ENCODE data around the gene TANGO6. TPM values are rescaled to one million over a fixed set of nuclear protein-coding genes. Genes with fewer than 3 reads are reported as not detected.

Gene TANGO6
- total and polyA plus RNA-seq, 10 of the 15 experiments (the other 5 are each of a cell fraction or from before 2014, with no cell fraction given) = 1.1 to 20.6 (median 11.0) TPM

- ATAC-seq (no peak), FAIRE-seq (no peak), DNase-seq (ENCODE audit: low read depth, low spot score) (no peak)
- intact Hi-C loops (cut with micrococcal nuclease; ENCODE audit: unreplicated experiment) = no loop called here
- no peak overlapping the region for H3K4me3 ChIP-seq
- ChIA-PET SMC1A (ENCODE audit: uncharacterized antibody, unreplicated experiment) (interaction anchor here (0.9 to 1.5 kb wide), 2 partner anchors 8 to 107 kb away, joined by 3 read pairs; no protein-coding TSS in a partner anchor), CTCF (interaction anchor here (0.5 to 1.6 kb wide), 4 partner anchors 11 to 103 kb away, joined by 3 to 4 read pairs (median 3); no protein-coding TSS in a partner anchor), POLR2A (no interaction called here), RAD21 (ENCODE audit: unreplicated experiment) (no interaction called here)
- no peak overlapping the region for H3K4me2 ChIP-seq (ENCODE audit: control insufficient read depth, insufficient read depth)
- H3K27me3 ChIP-seq (replicated peaks in 1 of 2; ENCODE audit: control insufficient read depth in 2 of 2, insufficient read depth in 2 of 2, low read length in 1 of 2) = no peaks in the 10 kb centered on the region
- no TSS peak for BruUV-seq (replicated peaks)
- no peaks in the 10 kb centered on the region; a peak in 1 of 4 replicates for H3K36me3 ChIP-seq (ENCODE audit: control insufficient read depth in 2 of 2, insufficient read depth in 2 of 2, low read length in 1 of 2)
- H3K4me1 ChIP-seq (ENCODE audit: control insufficient read depth, insufficient read depth, low read length) = no peaks in the 10 kb centered on the region
- no peak overlapping the region for H2AFZ ChIP-seq (ENCODE audit: control insufficient read depth, low read depth, low read length)
- H3K79me2 ChIP-seq (ENCODE audit: control insufficient read depth, insufficient read depth, low read length) = no peaks in the 10 kb centered on the region
- no peaks in the 10 kb centered on the region for H4K20me1 ChIP-seq (ENCODE audit: control insufficient read depth, insufficient read depth)
- 67% methylated on average over 2 of the region's 2 CpGs for WGBS (ENCODE audit: insufficient coverage, insufficient replicate concordance, low lambda C conversion rate, missing lambda C conversion rate)
- TF ChIP-seq PRDM15 (CRISPR knock-in tag; IDR thresholded peaks at IDR 0.05) (no peak), BCL11A (IDR thresholded peaks at IDR 0.05; ENCODE audit: low read depth, low read length) (no peak), JUNB (IDR thresholded peaks at IDR 0.05) (no peak), SKIL (IDR thresholded peaks at IDR 0.05; ENCODE audit: low read depth, poor library complexity, severe bottlenecking) (no peak), MAX (IDR thresholded peaks at IDR 0.05; ENCODE audit: low read depth, low read length) (no peak), USF2 (IDR thresholded peaks at IDR 0.05; ENCODE audit: borderline replicate concordance, low read depth, low read length) (no peak), SMAD5 (IDR thresholded peaks at IDR 0.05; ENCODE audit: low read depth) (no peak), SREBF1 (IDR thresholded peaks at IDR 0.05; ENCODE audit: low read length) (no peak), HCFC1 (IDR thresholded peaks at IDR 0.05; ENCODE audit: low read length) (no peak), STAT1 (conservative IDR thresholded peaks at IDR 0.05) (no peak), WRNIP1 (IDR thresholded peaks at IDR 0.05; ENCODE audit: borderline replicate concordance, low read depth, low read length) (no peak), BACH1 (IDR thresholded peaks at IDR 0.05; ENCODE audit: borderline replicate concordance) (no peak), RBBP5 (conservative IDR thresholded peaks at IDR 0.05) (no peak), TAF1 (IDR thresholded peaks at IDR 0.05; ENCODE audit: borderline replicate concordance, low read depth, low read length) (no peak), SPI1 (IDR thresholded peaks at IDR 0.05; ENCODE audit: borderline replicate concordance, insufficient read depth, low read depth, low read length) (no peak), PML (IDR thresholded peaks at IDR 0.05; ENCODE audit: low read length) (no peak), TCF12 (IDR thresholded peaks at IDR 0.05; ENCODE audit: low read depth, low read length) (no peak), SMAD1 (IDR thresholded peaks at IDR 0.05; ENCODE audit: low read depth, partially characterized antibody) (no peak), MYB (IDR thresholded peaks at IDR 0.05; ENCODE audit: borderline replicate concordance, low read depth, low read length) (no peak)
- no peak overlapping the region for H3K9ac ChIP-seq (ENCODE audit: control insufficient read depth, insufficient read depth, low read length)
- no peaks in the 10 kb centered on the region for H3K9me3 ChIP-seq (replicated peaks; ENCODE audit: control insufficient read depth, insufficient read depth, low read length)
- H3K27ac ChIP-seq (ENCODE audit: control insufficient read depth, insufficient read depth) = no peak overlapping the region
- in situ Hi-C loops (cut with MboI) = loop anchor here (25.0 kb wide), 1 partner anchor 269 kb away; the partner anchor contains the start of gene ZFP90
Observed at GRCh38 chr16:68806422-68806821, 36.9 kb upstream of the TANGO6 start.
